Measurements from ENCODE around the gene IREB2.

DNA sequence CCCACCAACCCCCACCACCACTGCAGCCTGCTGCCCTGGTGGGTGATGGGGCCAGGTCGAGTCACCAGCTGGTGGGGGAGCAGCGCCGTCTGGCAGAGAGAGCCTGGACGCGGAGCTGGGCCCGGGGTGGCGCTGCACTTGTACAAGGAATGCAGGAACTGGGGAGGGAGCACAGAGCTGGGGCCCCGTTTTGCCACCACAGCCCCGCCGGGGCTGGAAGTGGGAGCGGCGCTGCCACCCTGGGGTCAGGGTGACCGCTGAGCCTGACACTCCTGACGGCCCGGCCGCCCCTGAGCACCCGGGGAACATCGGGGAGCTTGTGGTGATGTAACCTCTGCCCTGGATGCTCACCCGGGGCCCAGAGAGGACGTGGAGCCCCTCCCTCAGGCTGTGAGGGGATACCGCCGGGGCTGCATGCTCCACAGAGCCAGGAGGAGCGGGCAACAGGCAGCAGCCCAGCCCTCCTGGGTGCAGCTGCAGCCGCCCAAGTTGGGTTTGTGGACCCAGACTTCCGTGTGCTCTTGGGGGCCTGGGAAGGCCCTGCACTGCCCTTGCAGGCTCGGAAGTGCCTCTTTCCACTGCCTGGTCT lies 32.6 kb upstream of the IREB2 start:
- TF ChIP-seq, protein P1, sequence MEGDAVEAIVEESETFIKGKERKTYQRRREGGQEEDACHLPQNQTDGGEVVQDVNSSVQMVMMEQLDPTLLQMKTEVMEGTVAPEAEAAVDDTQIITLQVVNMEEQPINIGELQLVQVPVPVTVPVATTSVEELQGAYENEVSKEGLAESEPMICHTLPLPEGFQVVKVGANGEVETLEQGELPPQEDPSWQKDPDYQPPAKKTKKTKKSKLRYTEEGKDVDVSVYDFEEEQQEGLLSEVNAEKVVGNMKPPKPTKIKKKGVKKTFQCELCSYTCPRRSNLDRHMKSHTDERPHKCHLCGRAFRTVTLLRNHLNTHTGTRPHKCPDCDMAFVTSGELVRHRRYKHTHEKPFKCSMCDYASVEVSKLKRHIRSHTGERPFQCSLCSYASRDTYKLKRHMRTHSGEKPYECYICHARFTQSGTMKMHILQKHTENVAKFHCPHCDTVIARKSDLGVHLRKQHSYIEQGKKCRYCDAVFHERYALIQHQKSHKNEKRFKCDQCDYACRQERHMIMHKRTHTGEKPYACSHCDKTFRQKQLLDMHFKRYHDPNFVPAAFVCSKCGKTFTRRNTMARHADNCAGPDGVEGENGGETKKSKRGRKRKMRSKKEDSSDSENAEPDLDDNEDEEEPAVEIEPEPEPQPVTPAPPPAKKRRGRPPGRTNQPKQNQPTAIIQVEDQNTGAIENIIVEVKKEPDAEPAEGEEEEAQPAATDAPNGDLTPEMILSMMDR (conservative IDR thresholded peaks at IDR 0.05; ENCODE audit: low read depth in 2 of 2): peak in 1 of 2 experiments; percentile 35; a peak in 1 of 4 replicates
- TF ChIP-seq EZH2phosphoT487 (IDR thresholded peaks at IDR 0.05; ENCODE audit: unreplicated experiment): no peak
- no peak for TF ChIP-seq EZH2 (IDR thresholded peaks at IDR 0.05; ENCODE audit: low read depth, unreplicated experiment)
- peak; percentile 25; the same call in 1 of the 2 replicates for TF ChIP-seq POLR2AphosphoS5 (IDR thresholded peaks at IDR 0.05; ENCODE audit: low read depth)
- TF ChIP-seq, protein P2, sequence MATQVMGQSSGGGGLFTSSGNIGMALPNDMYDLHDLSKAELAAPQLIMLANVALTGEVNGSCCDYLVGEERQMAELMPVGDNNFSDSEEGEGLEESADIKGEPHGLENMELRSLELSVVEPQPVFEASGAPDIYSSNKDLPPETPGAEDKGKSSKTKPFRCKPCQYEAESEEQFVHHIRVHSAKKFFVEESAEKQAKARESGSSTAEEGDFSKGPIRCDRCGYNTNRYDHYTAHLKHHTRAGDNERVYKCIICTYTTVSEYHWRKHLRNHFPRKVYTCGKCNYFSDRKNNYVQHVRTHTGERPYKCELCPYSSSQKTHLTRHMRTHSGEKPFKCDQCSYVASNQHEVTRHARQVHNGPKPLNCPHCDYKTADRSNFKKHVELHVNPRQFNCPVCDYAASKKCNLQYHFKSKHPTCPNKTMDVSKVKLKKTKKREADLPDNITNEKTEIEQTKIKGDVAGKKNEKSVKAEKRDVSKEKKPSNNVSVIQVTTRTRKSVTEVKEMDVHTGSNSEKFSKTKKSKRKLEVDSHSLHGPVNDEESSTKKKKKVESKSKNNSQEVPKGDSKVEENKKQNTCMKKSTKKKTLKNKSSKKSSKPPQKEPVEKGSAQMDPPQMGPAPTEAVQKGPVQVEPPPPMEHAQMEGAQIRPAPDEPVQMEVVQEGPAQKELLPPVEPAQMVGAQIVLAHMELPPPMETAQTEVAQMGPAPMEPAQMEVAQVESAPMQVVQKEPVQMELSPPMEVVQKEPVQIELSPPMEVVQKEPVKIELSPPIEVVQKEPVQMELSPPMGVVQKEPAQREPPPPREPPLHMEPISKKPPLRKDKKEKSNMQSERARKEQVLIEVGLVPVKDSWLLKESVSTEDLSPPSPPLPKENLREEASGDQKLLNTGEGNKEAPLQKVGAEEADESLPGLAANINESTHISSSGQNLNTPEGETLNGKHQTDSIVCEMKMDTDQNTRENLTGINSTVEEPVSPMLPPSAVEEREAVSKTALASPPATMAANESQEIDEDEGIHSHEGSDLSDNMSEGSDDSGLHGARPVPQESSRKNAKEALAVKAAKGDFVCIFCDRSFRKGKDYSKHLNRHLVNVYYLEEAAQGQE (IDR thresholded peaks at IDR 0.05; ENCODE audit: unreplicated experiment): no peak
- TF ChIP-seq, protein P3, sequence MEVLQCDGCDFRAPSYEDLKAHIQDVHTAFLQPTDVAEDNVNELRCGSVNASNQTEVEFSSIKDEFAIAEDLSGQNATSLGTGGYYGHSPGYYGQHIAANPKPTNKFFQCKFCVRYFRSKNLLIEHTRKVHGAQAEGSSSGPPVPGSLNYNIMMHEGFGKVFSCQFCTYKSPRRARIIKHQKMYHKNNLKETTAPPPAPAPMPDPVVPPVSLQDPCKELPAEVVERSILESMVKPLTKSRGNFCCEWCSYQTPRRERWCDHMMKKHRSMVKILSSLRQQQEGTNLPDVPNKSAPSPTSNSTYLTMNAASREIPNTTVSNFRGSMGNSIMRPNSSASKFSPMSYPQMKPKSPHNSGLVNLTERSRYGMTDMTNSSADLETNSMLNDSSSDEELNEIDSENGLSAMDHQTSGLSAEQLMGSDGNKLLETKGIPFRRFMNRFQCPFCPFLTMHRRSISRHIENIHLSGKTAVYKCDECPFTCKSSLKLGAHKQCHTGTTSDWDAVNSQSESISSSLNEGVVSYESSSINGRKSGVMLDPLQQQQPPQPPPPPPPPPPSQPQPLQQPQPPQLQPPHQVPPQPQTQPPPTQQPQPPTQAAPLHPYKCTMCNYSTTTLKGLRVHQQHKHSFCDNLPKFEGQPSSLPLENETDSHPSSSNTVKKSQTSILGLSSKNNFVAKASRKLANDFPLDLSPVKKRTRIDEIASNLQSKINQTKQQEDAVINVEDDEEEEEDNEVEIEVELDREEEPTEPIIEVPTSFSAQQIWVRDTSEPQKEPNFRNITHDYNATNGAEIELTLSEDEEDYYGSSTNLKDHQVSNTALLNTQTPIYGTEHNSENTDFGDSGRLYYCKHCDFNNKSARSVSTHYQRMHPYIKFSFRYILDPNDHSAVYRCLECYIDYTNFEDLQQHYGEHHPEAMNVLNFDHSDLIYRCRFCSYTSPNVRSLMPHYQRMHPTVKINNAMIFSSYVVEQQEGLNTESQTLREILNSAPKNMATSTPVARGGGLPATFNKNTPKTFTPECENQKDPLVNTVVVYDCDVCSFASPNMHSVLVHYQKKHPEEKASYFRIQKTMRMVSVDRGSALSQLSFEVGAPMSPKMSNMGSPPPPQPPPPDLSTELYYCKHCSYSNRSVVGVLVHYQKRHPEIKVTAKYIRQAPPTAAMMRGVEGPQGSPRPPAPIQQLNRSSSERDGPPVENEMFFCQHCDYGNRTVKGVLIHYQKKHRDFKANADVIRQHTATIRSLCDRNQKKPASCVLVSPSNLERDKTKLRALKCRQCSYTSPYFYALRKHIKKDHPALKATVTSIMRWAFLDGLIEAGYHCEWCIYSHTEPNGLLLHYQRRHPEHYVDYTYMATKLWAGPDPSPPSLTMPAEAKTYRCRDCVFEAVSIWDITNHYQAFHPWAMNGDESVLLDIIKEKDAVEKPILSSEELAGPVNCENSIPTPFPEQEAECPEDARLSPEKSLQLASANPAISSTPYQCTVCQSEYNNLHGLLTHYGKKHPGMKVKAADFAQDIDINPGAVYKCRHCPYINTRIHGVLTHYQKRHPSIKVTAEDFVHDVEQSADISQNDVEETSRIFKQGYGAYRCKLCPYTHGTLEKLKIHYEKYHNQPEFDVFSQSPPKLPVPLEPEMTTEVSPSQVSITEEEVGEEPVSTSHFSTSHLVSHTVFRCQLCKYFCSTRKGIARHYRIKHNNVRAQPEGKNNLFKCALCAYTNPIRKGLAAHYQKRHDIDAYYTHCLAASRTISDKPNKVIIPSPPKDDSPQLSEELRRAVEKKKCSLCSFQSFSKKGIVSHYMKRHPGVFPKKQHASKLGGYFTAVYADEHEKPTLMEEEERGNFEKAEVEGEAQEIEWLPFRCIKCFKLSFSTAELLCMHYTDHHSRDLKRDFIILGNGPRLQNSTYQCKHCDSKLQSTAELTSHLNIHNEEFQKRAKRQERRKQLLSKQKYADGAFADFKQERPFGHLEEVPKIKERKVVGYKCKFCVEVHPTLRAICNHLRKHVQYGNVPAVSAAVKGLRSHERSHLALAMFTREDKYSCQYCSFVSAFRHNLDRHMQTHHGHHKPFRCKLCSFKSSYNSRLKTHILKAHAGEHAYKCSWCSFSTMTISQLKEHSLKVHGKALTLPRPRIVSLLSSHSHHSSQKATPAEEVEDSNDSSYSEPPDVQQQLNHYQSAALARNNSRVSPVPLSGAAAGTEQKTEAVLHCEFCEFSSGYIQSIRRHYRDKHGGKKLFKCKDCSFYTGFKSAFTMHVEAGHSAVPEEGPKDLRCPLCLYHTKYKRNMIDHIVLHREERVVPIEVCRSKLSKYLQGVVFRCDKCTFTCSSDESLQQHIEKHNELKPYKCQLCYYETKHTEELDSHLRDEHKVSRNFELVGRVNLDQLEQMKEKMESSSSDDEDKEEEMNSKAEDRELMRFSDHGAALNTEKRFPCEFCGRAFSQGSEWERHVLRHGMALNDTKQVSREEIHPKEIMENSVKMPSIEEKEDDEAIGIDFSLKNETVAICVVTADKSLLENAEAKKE (CRISPR knock-in tag; IDR thresholded peaks at IDR 0.05): no peak
- no peak for TF ChIP-seq CREB1 (CRISPR knock-in tag; IDR thresholded peaks at IDR 0.05; ENCODE audit: low read depth)
- no peak for TF ChIP-seq ZNF114 (CRISPR knock-in tag; IDR thresholded peaks at IDR 0.05)
- TF ChIP-seq, protein P4, sequence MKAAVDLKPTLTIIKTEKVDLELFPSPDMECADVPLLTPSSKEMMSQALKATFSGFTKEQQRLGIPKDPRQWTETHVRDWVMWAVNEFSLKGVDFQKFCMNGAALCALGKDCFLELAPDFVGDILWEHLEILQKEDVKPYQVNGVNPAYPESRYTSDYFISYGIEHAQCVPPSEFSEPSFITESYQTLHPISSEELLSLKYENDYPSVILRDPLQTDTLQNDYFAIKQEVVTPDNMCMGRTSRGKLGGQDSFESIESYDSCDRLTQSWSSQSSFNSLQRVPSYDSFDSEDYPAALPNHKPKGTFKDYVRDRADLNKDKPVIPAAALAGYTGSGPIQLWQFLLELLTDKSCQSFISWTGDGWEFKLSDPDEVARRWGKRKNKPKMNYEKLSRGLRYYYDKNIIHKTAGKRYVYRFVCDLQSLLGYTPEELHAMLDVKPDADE (IDR thresholded peaks at IDR 0.05): no peak

All from GM23338 (cell line).